Liver (tissue), 3 donors: ENCODE measurements around the gene ASIC2.

Experiments
- CTCF ChIP-seq: fragments of 150-350 bp; IDR thresholded peaks from 2 replicates; pipeline ENCODE4 v1.5.1; 2017; ENCODE audit warnings: improper control_type of control experiment, low read depth, low read length; ENCODE audit not compliant: missing input control
- EGR1 ChIP-seq, 2 donors: IDR thresholded peaks; 2 replicates each; pipeline ENCODE4 v1.6.1; 2016 to 2018; ENCODE audit warnings: antibody characterized with exemption in 2 of 2, low read depth in 2 of 2
- FOXA1 ChIP-seq: IDR thresholded peaks from 2 replicates; pipeline ENCODE4 v1.6.1; 2016; ENCODE audit warnings: antibody characterized with exemption
- JUND ChIP-seq, 2 donors: IDR thresholded peaks; 2 replicates each; pipeline ENCODE4 v1.6.1; 2016; ENCODE audit warnings: antibody characterized with exemption in 2 of 2
- MAX ChIP-seq: IDR thresholded peaks from 2 replicates; pipeline ENCODE4 v1.6.1; 2016; ENCODE audit warnings: antibody characterized with exemption
- TAF1 ChIP-seq: conservative IDR thresholded peaks from 2 replicates; pipeline ENCODE4 v1.6.1; 2016; ENCODE audit warnings: antibody characterized with exemption, mild to moderate bottlenecking
- donor health status: healthy.
- donor health status: healthy.

GRCh38 chr17:33179151-33179550 is 113.9 kb downstream of the ASIC2 start:
- TF ChIP-seq CTCF: no peak
- no peak for TF ChIP-seq MAX
- no peak for TF ChIP-seq JUND (IDR thresholded peaks at IDR 0.05)
- TF ChIP-seq TAF1: no peak
- no peak for TF ChIP-seq FOXA1
- no peak for TF ChIP-seq EGR1 (IDR thresholded peaks at IDR 0.05; ENCODE audit: low read depth in 2 of 2)
